Osteoblast (primary cell): ENCODE results near the gene CTNND2. TPM values are rescaled to one million over a fixed set of nuclear protein-coding genes. Genes with fewer than 3 reads are reported as not detected.

Experiments used
- DNase-seq: peaks from one replicate; pipeline ENCODE4 v3.0.0; 2011; ENCODE audit warnings: low spot score, mixed read lengths; ENCODE audit not compliant: insufficient read length; ENCODE audit errors: missing footprints
- H2AFZ ChIP-seq: 2 replicates; pipeline ENCODE4 v1.6.0; 2011; ENCODE audit warnings: mild to moderate bottlenecking, low read length
- H3K27ac ChIP-seq: 2 replicates; pipeline ENCODE4 v1.5.1; 2011; ENCODE audit warnings: mild to moderate bottlenecking, low read depth, low read length, moderate library complexity
- H3K27me3 ChIP-seq: 2 replicates; pipeline ENCODE4 v1.6.0; 2012; ENCODE audit warnings: mild to moderate bottlenecking, control low read depth, inconsistent platforms, low read length, moderate library complexity; ENCODE audit not compliant: insufficient read depth
- H3K36me3 ChIP-seq: 2 replicates; pipeline ENCODE4 v1.5.1; 2011; ENCODE audit warnings: mild to moderate bottlenecking, low read length, control low read depth, moderate library complexity; ENCODE audit not compliant: insufficient read depth
- H3K4me1 ChIP-seq: 2 replicates; pipeline ENCODE4 v1.5.1; 2011; ENCODE audit warnings: mild to moderate bottlenecking, low read length, control low read depth, moderate library complexity; ENCODE audit not compliant: insufficient read depth
- H3K4me2 ChIP-seq: 2 replicates; pipeline ENCODE4 v1.6.0; 2011; ENCODE audit warnings: mild to moderate bottlenecking, low read length; ENCODE audit not compliant: insufficient read depth
- H3K4me3 ChIP-seq: fragments of 200-600 bp; sonication (generic); 3 replicates; pipeline ENCODE4 v1.5.1; 2012; ENCODE audit warnings: mild to moderate bottlenecking, low read length, inconsistent platforms; ENCODE audit not compliant: insufficient read depth
- H3K79me2 ChIP-seq: 2 replicates; pipeline ENCODE4 v1.6.0; 2012; ENCODE audit warnings: mild to moderate bottlenecking, low read length, control low read depth, inconsistent platforms; ENCODE audit not compliant: insufficient read depth
- H3K9me3 ChIP-seq: 2 replicates; pipeline ENCODE4 v1.5.1; 2011; ENCODE audit warnings: low read depth, low read length, control low read depth
- H4K20me1 ChIP-seq: 2 replicates; pipeline ENCODE4 v1.6.0; 2012; ENCODE audit warnings: mild to moderate bottlenecking, low read length, control low read depth; ENCODE audit not compliant: insufficient read depth
- CTCF ChIP-seq: IDR thresholded peaks from 2 replicates; pipeline ENCODE4 v1.5.1; 2011; ENCODE audit warnings: mild to moderate bottlenecking, low read depth, low read length, moderate library complexity; ENCODE audit errors: extremely low read depth
- total RNA-seq: library from RNA; depleted of rRNA; stranded (reverse); fragments of >200 nt; gene quantifications from 2 replicates; pipeline ENCODE4 v1.2.3, GENCODE V29; 2012

CTNND2 gene
- total RNA-seq, 1 donor: not detected

GRCh38 chr5:11289208-11289607, 615.0 kb downstream of the CTNND2 start:
- no peaks in the 10 kb centered on the region for H3K4me1 ChIP-seq
- no peaks in the 10 kb centered on the region for H3K36me3 ChIP-seq
- TF ChIP-seq CTCF: no peak
- H3K9me3 ChIP-seq: no peaks in the 10 kb centered on the region
- no peaks in the 10 kb centered on the region for H4K20me1 ChIP-seq
- no peak overlapping the region for H3K27ac ChIP-seq
- no peak for DNase-seq
- no peak overlapping the region for H2AFZ ChIP-seq
- H3K27me3 ChIP-seq: no peaks in the 10 kb centered on the region
- no peak overlapping the region for H3K4me3 ChIP-seq
- H3K79me2 ChIP-seq: no peaks in the 10 kb centered on the region
- H3K4me2 ChIP-seq: no peak overlapping the region

- DNase-seq: no peak
- no peak for TF ChIP-seq CTCF
- Histone ChIP-seq H3K27me3 (no peaks in the 10 kb centered on the region), H3K79me2 (no peaks in the 10 kb centered on the region), H3K27ac (no peak overlapping the region), H3K4me2 (no peak overlapping the region), H2AFZ (no peak overlapping the region), H4K20me1 (no peaks in the 10 kb centered on the region), H3K9me3 (no peaks in the 10 kb centered on the region), H3K4me1 (no peaks in the 10 kb centered on the region), H3K4me3 (no peak overlapping the region), H3K36me3 (no peaks in the 10 kb centered on the region)
These were observed 622.4 kb downstream of the CTNND2 start for GRCh38 chr5:11281842-11282241.

GRCh38 chr5:11277323-11277722, 626.9 kb downstream of the CTNND2 start:
- H4K20me1 ChIP-seq: no peaks in the 10 kb centered on the region
- H3K79me2 ChIP-seq: no peaks in the 10 kb centered on the region

More at GRCh38 chr5:11277323-11277722, 626.9 kb downstream of the CTNND2 start:
- Histone ChIP-seq H2AFZ (no peak overlapping the region), H3K27me3 (no peaks in the 10 kb centered on the region), H3K4me2 (no peak overlapping the region), H3K4me1 (no peaks in the 10 kb centered on the region), H3K9me3 (no peaks in the 10 kb centered on the region), H3K36me3 (no peaks in the 10 kb centered on the region), H3K27ac (no peak overlapping the region), H3K4me3 (no peak overlapping the region)
- TF ChIP-seq CTCF: no peak
- no peak for DNase-seq
